PC-3 (cell line): ENCODE data around the gene SMPD1.

ENCODE experiments used
- CTCF ChIP-seq: fragments of 300-600 bp; sonication (generic); conservative IDR thresholded peaks from 2 replicates; pipeline ENCODE4 v1.5.1; 2017; ENCODE audit warnings: antibody characterized with exemption, low read depth, mild to moderate bottlenecking, low read length
- EZH2 ChIP-seq: fragments of 300-600 bp; sonication (generic); IDR thresholded peaks from one replicate; pipeline ENCODE4 v1.6.1; 2017; ENCODE audit warnings: antibody characterized with exemption, mild to moderate bottlenecking, low read length; ENCODE audit not compliant: unreplicated experiment
- EZH2phosphoT487 ChIP-seq: fragments of 300-600 bp; sonication (generic); IDR thresholded peaks from 2 replicates; pipeline ENCODE4 v1.6.1; 2018; ENCODE audit warnings: mild to moderate bottlenecking, antibody characterized with exemption, low read length, borderline replicate concordance

- TF ChIP-seq EZH2 (no peak), CTCF (no peak), EZH2phosphoT487 (no peak)
Measured at GRCh38 chr11:6388748-6389147, 1.5 kb upstream of the SMPD1 start.
